HG03457 (cell line): ENCODE data around the gene CYBA.

Experiments used
- ATAC-seq: cut with Tn5 transposase; IDR thresholded peaks from one replicate; pipeline ENCODE4 v1.9.1; 2021; ENCODE audit warnings: moderate number of reproducible peaks; ENCODE audit not compliant: unreplicated experiment

Gene CYBA

DNA sequence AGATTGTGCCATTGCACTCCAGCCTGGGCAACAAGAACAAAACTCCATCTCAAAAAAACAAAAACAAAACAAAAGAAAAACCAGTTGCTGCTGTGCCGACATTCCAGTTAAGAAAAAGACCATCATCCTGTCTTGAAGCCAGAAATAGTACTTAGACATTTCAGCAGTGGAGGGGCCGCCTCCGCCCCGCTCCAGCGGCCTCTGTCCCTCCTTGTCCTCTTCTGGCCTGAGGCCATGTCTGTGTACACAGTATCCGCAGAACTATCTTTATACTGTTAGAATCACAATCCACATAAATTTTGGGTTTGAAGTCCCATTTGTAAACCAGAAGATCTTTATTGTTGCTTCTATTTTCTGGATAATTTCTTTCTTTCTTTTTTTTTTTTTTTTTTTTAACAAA, 55.8 kb downstream of the CYBA start:
- no peak for ATAC-seq

DNA sequence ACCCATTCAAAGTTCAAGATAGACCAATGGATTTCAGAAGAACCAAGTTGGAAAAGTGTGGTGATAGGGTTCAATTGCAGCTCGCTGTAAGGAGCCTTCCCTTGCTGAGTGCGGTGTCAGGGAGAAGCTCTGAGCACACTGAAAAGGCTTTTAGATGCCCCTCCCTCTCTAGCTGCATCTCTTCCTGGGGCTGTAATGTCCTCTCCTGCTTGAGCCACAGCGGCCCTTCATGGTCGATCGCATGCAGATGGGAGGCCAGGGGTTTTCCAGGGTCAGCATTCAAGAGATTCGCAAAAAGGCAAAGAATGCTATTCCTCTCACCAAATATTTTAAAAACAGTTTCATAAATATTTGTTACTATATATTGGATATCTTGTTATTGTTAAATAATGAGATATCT, 56.9 kb downstream of the CYBA start:
- ATAC-seq = no peak

DNA sequence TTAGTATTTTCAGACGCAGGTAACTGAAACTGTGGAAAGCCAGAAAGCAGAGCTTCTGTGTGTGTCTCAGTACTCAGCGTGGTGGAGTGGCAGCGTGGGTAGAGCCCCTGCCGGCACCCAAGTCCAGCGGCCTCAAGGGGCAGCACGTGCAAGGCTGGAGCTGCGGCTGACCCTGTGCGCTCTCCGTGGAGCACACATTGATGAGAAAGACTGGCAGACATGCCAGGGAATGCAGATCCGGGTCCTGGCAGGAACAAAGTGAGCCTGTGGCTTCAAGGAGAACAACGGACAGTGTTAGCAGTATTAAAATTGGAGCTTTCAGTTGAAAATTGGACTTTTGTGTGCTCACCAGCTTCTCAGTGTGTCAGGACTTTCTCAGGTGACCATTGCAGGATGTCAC, 57.4 kb downstream of the CYBA start:
- no peak for ATAC-seq
